Stimulated activated CD8-positive, alpha-beta memory T cell treated with anti-CD3 and anti-CD28 coated beads, Interleukin-12 subunit alpha, Interleukin-12 subunit beta, amount 100 ng/mL, for 4 hours (primary cell): ENCODE measurements around the gene AKAIN1.

Source experiments
- DNase-seq: peaks from one replicate; pipeline ENCODE4 v3.0.0-alpha.2; 2020; ENCODE audit warnings: low read depth

The AKAIN1 gene

GRCh38 chr18:5159080-5159479 lies 38.0 kb downstream of the AKAIN1 start:
- DNase-seq = no peak

- DNase-seq = no peak
These were observed 38.5 kb downstream of the AKAIN1 start for GRCh38 chr18:5158587-5158986.

- DNase-seq = no peak
These were observed 38.9 kb downstream of the AKAIN1 start for GRCh38 chr18:5158172-5158571.

GRCh38 chr18:5155907-5156287 lies 41.2 kb downstream of the AKAIN1 start:
- DNase-seq = no peak

GRCh38 chr18:5155218-5155906 lies 41.7 kb downstream of the AKAIN1 start:
- DNase-seq = no peak

- no peak for DNase-seq
These were observed 44.6 kb downstream of the AKAIN1 start for GRCh38 chr18:5152343-5153020.

- no peak for DNase-seq
These were observed 46.2 kb downstream of the AKAIN1 start for GRCh38 chr18:5150894-5151293.

GRCh38 chr18:5146093-5146492 lies 51.0 kb downstream of the AKAIN1 start:
- DNase-seq = no peak

GRCh38 chr18:5145168-5145825 lies 51.8 kb downstream of the AKAIN1 start:
- no peak for DNase-seq

GRCh38 chr18:5144629-5145028 lies 52.4 kb downstream of the AKAIN1 start:
- no peak for DNase-seq

- no peak for DNase-seq
These were observed 54.2 kb downstream of the AKAIN1 start for GRCh38 chr18:5142859-5143258.

GRCh38 chr18:5142131-5142530 lies 54.9 kb downstream of the AKAIN1 start:
- DNase-seq = no peak

- no peak for DNase-seq
These were observed 59.8 kb downstream of the AKAIN1 start for GRCh38 chr18:5137261-5137660.

GRCh38 chr18:5132987-5133386 lies 64.1 kb downstream of the AKAIN1 start:
- no peak for DNase-seq

GRCh38 chr18:5122272-5122671 lies 74.8 kb downstream of the AKAIN1 start:
- DNase-seq = no peak

- no peak for DNase-seq
These were observed 86.8 kb downstream of the AKAIN1 start for GRCh38 chr18:5110266-5110665.

- DNase-seq = no peak
These were observed 89.1 kb downstream of the AKAIN1 start for GRCh38 chr18:5107988-5108387.

GRCh38 chr18:5106730-5107129 lies 90.3 kb downstream of the AKAIN1 start:
- no peak for DNase-seq

- no peak for DNase-seq
These were observed 92.8 kb downstream of the AKAIN1 start for GRCh38 chr18:5104246-5104645.

- no peak for DNase-seq
These were observed 93.4 kb downstream of the AKAIN1 start for GRCh38 chr18:5103693-5104092.

- DNase-seq = no peak
These were observed 93.8 kb downstream of the AKAIN1 start for GRCh38 chr18:5103286-5103685.

- no peak for DNase-seq
These were observed 99.8 kb downstream of the AKAIN1 start for GRCh38 chr18:5097116-5097703.

GRCh38 chr18:5095239-5095638 lies 101.8 kb downstream of the AKAIN1 start:
- DNase-seq = no peak
